GM12872 (cell line): Measurements from ENCODE around the gene ENDOD1.

Source experiments
- TF ChIP-seq, protein P1 (sequence below): IDR thresholded peaks from 3 replicates; pipeline ENCODE4 v1.5.1; 2011; ENCODE audit warnings: low read depth, mild to moderate bottlenecking, low read length, moderate library complexity; ENCODE audit not compliant: insufficient read depth

ENDOD1 gene

DNA sequence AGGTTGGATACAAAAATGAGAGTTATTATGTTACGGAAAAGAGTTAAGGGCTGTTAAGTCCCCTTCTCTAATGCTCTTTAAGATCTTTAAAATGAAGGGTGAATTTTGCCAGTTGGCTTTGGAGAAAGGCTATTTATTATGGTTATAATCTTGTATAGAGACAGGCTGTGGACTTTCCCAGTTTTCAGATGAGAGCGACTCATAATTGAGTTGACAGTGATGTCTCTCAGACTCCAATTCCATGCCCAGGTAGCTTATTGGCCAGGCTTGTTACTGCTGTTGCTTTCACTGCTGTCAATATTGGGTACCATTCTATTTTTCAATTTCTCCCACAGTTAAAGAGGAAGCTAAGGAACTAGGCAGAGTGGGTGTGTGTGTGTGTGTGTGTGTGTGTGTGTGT, 13.1 kb downstream of the ENDOD1 start:
- TF ChIP-seq, protein P1, sequence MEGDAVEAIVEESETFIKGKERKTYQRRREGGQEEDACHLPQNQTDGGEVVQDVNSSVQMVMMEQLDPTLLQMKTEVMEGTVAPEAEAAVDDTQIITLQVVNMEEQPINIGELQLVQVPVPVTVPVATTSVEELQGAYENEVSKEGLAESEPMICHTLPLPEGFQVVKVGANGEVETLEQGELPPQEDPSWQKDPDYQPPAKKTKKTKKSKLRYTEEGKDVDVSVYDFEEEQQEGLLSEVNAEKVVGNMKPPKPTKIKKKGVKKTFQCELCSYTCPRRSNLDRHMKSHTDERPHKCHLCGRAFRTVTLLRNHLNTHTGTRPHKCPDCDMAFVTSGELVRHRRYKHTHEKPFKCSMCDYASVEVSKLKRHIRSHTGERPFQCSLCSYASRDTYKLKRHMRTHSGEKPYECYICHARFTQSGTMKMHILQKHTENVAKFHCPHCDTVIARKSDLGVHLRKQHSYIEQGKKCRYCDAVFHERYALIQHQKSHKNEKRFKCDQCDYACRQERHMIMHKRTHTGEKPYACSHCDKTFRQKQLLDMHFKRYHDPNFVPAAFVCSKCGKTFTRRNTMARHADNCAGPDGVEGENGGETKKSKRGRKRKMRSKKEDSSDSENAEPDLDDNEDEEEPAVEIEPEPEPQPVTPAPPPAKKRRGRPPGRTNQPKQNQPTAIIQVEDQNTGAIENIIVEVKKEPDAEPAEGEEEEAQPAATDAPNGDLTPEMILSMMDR = no peak

DNA sequence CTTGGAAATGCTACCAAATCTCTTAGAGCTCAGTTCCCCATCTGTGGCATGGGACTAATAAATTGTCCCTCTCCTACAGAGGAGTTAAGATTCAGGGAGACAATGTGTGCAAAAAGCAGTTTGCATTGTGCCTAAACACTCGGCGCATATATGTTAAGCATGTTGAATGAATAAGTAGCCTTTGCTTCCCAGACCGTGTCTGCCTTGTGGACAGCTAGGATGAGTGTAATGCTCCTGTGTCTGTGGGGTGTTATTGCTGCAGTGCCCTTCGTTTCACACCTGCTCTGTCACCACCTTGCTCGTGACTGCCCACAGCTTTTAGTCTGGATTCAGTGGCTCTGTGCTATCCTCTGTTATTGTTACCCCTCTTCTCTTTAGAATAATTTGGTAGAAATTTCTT, 14.1 kb downstream of the ENDOD1 start:
- TF ChIP-seq, protein P1 = no peak

DNA sequence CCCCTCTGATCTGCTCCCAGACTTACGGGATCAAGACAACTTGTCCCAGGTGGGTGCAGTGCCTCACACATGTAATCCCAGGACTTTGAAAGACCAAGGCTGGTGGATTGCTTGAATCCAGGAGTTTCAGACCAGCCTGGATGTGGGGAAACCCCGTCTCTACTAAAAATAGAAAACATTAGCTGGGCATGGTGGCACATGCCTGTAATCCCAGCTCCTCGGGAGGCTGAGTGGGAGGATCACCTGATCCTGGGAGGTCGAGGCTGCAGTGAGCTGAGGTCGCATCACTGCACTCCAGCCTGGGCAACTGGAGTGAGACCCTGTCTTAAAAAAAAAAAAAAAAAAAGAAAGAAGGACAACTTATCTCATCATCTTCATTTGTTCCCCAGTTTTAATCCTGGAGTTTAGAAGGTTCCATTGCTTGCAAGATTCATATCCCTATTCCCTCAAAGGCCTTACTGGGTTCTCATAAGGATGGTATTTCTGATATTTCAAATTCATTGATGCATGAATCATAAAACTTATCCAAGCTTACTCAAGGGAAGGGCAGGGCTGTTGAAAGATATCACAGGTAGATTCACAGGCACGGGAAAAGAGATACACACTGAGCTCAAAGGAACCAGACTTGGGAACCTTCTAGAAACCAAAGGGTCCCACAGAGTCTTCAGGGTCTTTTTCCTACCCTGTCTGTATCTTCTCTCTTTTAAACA, 14.6 kb downstream of the ENDOD1 start:
- TF ChIP-seq, protein P1 = no peak

DNA sequence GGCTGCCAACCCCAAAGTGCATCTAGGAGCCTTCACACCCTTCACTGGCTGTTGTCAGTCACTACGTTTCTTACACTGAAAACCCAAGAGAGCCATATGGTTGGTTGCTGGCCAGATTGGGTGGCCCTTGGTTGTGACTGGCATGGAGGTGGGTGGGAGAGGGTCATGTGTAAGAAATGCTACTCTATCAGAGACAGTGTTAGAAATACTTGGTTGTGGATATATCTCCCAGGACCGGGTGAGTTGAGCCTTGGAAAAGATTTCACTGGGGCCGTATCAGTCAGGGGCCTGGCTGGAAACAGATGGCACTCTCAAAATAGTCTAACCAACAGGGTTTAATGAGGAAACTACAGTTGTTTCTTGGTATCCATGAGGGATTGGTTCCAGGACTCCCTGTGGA, 15.2 kb downstream of the ENDOD1 start:
- TF ChIP-seq, protein P1 = no peak

DNA sequence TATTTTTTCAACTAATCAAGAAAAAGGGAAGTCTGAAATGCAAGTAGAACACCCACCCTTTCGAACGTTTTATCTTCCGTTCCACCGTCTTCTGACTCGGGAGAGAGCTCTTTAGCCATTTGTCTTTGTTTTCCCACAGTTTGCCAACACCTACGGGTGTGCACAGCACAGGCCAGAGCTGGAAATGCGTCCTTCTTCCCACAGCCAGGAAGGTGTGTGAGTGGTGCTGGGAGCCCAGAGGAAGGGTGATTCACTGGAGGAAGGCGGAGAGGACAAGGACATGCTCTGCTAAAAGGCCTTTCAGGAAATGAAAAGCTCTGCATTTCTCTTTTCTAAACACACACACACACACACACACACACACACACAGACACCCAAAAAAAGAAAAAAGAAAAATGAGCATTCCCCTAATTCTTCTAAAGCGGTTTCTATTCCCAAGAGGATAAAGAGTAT, 18.5 kb downstream of the ENDOD1 start:
- TF ChIP-seq, protein P1 = no peak

DNA sequence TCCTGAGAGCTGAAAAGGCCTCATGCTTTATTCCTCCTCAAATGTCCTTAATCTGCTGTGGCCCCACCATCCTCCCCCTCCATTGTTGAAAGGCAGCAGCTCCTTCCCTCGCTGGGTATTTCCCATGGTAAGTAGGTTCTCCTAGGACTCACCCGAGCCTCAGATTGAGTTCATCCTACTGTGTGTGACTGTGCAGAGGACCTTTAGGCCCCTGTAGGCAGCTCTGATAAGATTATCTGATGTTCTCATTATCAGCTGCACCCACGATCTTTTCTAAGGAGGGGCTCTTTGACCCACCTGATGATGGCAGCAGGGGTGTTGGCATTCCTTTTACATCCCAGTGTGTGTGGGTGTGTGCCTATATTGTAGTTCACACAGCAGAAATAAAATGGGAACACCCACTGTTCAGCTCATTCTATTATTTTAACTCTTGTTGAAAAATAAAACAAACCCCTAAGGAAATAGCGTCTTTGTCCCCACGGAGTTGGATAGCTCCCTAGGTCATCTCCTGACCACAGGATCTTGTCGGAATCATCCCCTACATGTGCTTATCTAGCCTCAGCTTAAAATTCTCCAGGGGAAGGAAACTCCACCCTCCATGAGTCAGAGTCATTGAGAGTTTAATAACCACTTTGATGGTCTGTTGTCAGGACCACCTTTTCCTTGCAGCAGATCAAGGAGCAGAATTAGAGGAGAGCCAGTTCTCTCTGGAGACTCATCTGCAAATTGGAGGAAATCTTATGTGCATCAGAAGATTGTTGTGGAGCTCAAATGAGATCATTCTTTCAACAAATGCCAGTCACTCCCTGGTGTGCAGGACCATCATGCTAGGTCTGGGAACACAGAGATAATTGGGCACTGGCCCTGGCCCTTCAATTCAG, 19.3 kb downstream of the ENDOD1 start:
- TF ChIP-seq, protein P1 = no peak

DNA sequence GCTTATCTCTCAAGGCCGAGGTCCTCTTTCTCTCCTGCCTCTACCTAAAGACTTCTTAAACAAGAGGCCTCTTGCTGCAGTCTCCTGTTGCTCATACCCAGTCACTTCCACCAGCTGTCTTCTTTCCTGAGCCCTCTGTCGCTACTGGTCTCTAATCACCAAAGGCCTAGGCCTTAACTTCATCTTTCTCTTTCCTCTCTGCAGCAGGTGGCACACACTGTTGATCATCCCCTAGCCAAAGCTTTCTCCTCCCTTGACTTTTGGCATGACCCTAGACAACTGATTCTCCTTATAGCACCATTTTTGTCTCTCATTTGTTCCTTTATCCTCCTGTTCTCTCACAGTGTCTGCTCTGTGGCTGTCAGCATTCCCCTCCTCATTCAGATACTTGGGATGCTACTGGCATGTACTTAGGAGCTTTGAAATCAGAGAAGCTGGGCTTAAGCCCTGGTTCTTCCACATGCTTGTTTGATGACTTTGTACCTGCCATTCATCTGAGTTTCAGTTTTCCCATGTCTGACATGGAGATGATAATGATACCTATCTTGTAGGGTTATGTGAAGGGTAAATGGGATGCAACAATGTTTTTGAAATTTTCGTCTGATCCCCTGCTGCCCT, 22.4 kb downstream of the ENDOD1 start:
- TF ChIP-seq, protein P1 = no peak
